Psoas muscle (tissue), 8 donors: Measurements from ENCODE around the gene FKBP1A. TPM values are rescaled to one million over a fixed set of nuclear protein-coding genes. Genes with fewer than 3 reads are reported as not detected.
A peak's percentile ranks its signal among the peaks of the same experiment; 100 is the strongest.

ENCODE experiments used
- ATAC-seq, 4 donors: fragments of 200-7000 bp; cut with Tn5 transposase; one replicate each; pipeline ENCODE4 v1.9.1; 2020; ENCODE audit warnings: moderate library complexity in 3 of 4, mild to moderate bottlenecking in 2 of 4
- DNase-seq, 2 donors: peaks; one replicate each; pipeline ENCODE4 v3.0.0-alpha.2; 2020
- H3K27ac ChIP-seq: fragments of 200-600 bp; one replicate; pipeline ENCODE4 v1.8.0; 2022
- H3K27me3 ChIP-seq, 3 donors: fragments of 200-600 bp in 1 of 3; one replicate each; pipeline versions ENCODE4 v1.6.1 to v1.8.0; 2013 to 2022; ENCODE audit warnings: low read length in 2 of 3, mild to moderate bottlenecking in 2 of 3, moderate library complexity in 1 of 3; ENCODE audit not compliant: insufficient read depth in 3 of 3
- H3K36me3 ChIP-seq, 2 donors: fragments of 200-600 bp in 1 of 2; one replicate each; pipeline versions ENCODE4 v1.6.1 to v1.8.0; 2013 to 2022; ENCODE audit warnings: low read depth in 1 of 2, mild to moderate bottlenecking in 1 of 2, moderate library complexity in 1 of 2; ENCODE audit not compliant: insufficient read depth in 1 of 2
- H3K4me1 ChIP-seq: fragments of 200-600 bp; one replicate; pipeline ENCODE4 v1.8.0; 2022
- H3K4me3 ChIP-seq: fragments of 200-600 bp; one replicate; pipeline ENCODE4 v1.8.0; 2022; ENCODE audit warnings: mild to moderate bottlenecking
- H3K9me3 ChIP-seq: fragments of 200-600 bp; one replicate; pipeline ENCODE4 v1.8.0; 2022
- WGBS, 3 donors: extraction: QIAGEN DNeasy Blood & Tissue Kit; methylation state at CpG; one replicate each; pipeline versions ENCODE4 v1.1.6 to v1.1.7; 2013; 5-methylcytosine and 5-hydroxymethylcytosine counted together
- intact Hi-C, 2 donors: fragments of 100-400 bp; cut with DNase I; formaldehyde crosslinking; loops; one replicate each; pipeline versions ENCODE4 v1.11.0 to v1.14.2; 2022
- polyA plus RNA-seq, 3 donors: library from polyadenylated mRNA; stranded (reverse); fragments of 200-250 nt; gene quantifications; one replicate each; pipeline ENCODE4 v1.2.3, GENCODE V29; 2013
- total RNA-seq, 4 donors: library from RNA; stranded (reverse); fragmentation: NEBNext Ultra II Directional in 2 of 4; extraction: Animal tissue kit (Norgen Biotek cat#: 25700) in 2 of 4; gene quantifications; one replicate each; pipeline versions ENCODE4 v1.2.1 to v1.2.4, GENCODE V29; 2021 to 2023
- TF ChIP-seq, protein P1 (sequence below): fragments of 200-600 bp; IDR thresholded peaks from one replicate; pipeline ENCODE4 v1.8.0; 2022; ENCODE audit warnings: antibody characterized with exemption
- donor health status: healthy with polysubstance abuse.
- donor health status: DM: no; HTN: no; CAD: no; lungs with moderate emphysema.
- donor health status: Bipolar disorder and iron deficiency.
- donor health status: healthy.
- donor health status: DM: yes; HTN: yes; CAD: no.
- donor health status: DM: no; HTN: no; CAD: no.
- donor health status: DM: no; HTN: no; CAD: no.
- donor health status: DM: yes; HTN: yes; CAD: no.

FKBP1A gene
- total and polyA plus RNA-seq, 7 donors: 78.4 to 503 (median 116) TPM

DNA sequence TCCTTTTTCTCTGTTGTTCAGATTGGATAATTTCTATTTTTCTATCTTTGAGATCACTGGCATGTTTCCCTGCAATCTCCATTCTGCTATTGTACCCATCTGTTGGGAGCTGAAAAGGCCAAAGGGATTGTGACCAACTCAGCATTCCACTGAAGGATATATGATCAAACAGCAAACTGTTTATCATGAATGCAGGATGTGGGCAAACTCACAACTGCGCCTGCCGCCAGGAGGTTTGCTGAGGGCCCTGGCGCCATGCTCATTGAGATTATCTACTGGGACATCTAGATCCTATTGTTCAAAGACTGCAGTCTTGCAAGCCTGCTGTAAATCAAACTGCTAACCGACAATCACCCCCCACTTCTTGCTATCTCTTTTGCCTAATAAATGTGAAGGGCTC lies 3.8 kb upstream of the FKBP1A start:
- intact Hi-C loops: loop anchor here in 1 of 2 donors (5.0 kb wide), 1 partner anchor 41 kb away; no protein-coding TSS in a partner anchor

DNA sequence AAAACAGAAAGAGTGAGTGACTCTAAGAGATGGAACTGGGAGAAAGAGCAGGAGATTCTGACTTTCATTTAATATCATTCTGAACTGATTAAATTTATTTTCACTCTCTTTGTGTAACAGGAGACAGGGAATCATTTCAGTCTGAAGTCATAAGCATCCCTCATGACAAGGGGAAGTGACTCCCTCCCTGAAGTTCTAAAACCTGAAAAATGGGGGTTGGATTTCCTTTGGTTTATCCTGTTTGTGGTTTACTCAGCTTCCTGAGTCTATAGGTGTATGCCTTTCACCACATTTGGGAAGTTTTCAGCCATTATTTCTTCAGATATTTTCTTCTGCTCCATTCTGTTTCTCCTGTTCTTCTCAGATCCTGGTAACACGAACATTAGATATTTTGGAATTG lies 3.4 kb upstream of the FKBP1A start:
- Histone ChIP-seq H3K36me3 (no peaks in the 10 kb centered on the region), H3K4me3 (no peak overlapping the region), H3K27me3 (peaks cover 0 to 24% (median 2%) of the 10 kb centered on the region in 3 donors), H3K27ac (no peak overlapping the region), H3K4me1 (peaks cover 35% of the 10 kb centered on the region), H3K9me3 (no peaks in the 10 kb centered on the region)
- intact Hi-C loops: loop anchor here in 1 of 2 donors (5.0 kb wide), 1 partner anchor 41 kb away; no protein-coding TSS in a partner anchor
- ATAC-seq (no peak), DNase-seq (no peak)
- TF ChIP-seq, protein P1, sequence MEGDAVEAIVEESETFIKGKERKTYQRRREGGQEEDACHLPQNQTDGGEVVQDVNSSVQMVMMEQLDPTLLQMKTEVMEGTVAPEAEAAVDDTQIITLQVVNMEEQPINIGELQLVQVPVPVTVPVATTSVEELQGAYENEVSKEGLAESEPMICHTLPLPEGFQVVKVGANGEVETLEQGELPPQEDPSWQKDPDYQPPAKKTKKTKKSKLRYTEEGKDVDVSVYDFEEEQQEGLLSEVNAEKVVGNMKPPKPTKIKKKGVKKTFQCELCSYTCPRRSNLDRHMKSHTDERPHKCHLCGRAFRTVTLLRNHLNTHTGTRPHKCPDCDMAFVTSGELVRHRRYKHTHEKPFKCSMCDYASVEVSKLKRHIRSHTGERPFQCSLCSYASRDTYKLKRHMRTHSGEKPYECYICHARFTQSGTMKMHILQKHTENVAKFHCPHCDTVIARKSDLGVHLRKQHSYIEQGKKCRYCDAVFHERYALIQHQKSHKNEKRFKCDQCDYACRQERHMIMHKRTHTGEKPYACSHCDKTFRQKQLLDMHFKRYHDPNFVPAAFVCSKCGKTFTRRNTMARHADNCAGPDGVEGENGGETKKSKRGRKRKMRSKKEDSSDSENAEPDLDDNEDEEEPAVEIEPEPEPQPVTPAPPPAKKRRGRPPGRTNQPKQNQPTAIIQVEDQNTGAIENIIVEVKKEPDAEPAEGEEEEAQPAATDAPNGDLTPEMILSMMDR: no peak
- 54 to 55% (median 55%) methylated on average over 1 of the region's 1 CpG for WGBS, 3 donors

More for the DNA sequence above, 3.8 kb upstream of the FKBP1A start:
- peaks cover 0 to 24% (median 2%) of the 10 kb centered on the region in 3 donors for H3K27me3 ChIP-seq
- no peaks in the 10 kb centered on the region for H3K36me3 ChIP-seq
- WGBS, 3 donors: 74 to 87% (median 77%) methylated on average over 4 of the region's 4 CpGs
- DNase-seq (no peak), ATAC-seq (no peak)
- TF ChIP-seq, protein P1: no peak
- no peak overlapping the region for H3K27ac ChIP-seq
- H3K4me3 ChIP-seq: no peak overlapping the region
- no peaks in the 10 kb centered on the region for H3K9me3 ChIP-seq
- peaks cover 30% of the 10 kb centered on the region for H3K4me1 ChIP-seq

DNA sequence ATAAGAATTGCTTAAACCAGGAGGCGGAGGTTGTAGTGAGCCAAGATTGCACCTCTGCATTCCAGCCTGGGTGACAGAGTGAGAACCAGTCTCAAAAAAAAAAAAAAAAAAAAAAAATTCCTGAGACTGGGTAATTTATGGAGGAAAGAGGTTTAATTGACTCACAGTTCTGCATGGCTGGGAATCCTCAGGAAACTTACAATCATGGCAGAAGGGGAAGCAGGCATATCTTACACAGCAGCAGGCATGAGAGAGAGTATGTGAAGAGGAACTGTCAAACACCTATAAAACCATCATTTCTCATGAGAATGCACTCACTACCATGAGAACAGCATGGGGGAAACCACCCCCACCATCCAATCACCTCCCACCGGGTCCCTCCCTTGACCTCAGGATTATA lies 1.8 kb upstream of the FKBP1A start:
- no peak for ATAC-seq
- WGBS, 3 donors: 59 to 70% (median 68%) methylated on average over 2 of the region's 2 CpGs
- H3K9me3 ChIP-seq: no peaks in the 10 kb centered on the region
- peaks cover 0 to 7% of the 10 kb centered on the region in 2 donors for H3K36me3 ChIP-seq
- no peak overlapping the region for H3K4me3 ChIP-seq
- H3K27ac ChIP-seq: no peak overlapping the region
- TF ChIP-seq, protein P1: no peak
- intact Hi-C loops: loop anchor here (5.0 kb wide), 5 partner anchors 43 to 277 kb away; partner anchors contain the start of genes NSFL1C (in 1 of the 2), PSMF1 (in 1 of the 2) and SDCBP2 (in 1 of the 2)
- H3K4me1 ChIP-seq: peaks cover 40% of the 10 kb centered on the region
- DNase-seq: no peak
- H3K27me3 ChIP-seq: peaks cover 0 to 24% (median 2%) of the 10 kb centered on the region in 3 donors

DNA sequence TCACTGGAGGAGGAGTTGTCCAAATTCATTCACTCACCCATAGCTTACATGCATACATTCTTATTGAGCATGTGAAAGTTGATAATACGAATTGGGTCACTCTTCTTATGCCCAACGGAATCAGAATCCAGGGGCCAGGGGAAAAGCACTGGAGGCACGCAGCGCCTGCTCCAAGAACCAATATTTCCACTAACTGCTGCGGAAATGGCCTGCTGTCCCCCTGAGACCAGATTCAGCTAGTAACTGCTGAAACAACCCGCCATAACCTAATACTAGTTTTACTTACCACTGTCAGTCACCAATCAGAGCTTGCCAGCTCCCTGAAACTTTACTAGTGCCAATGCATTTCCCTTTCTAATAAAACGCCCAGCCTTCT lies 641 bp upstream of the FKBP1A start:
- TF ChIP-seq, protein P1: no peak
- no peak for ATAC-seq
- H3K27ac ChIP-seq: peak overlapping the region; percentile 83
- peaks cover 49% of the 10 kb centered on the region for H3K4me1 ChIP-seq
- DNase-seq: no peak
- intact Hi-C loops: loop anchor here (1.0 to 5.0 kb wide), 5 partner anchors 66 to 276 kb away; partner anchors contain the start of genes NSFL1C (in 1 of the 2), PSMF1 (in 1 of the 2) and SDCBP2 (in 1 of the 2)
- 47 to 72% (median 54%) methylated on average over 7 of the region's 7 CpGs for WGBS, 3 donors
- H3K4me3 ChIP-seq: peak overlapping the region; percentile 88
- H3K36me3 ChIP-seq: peaks cover 0 to 9% of the 10 kb centered on the region in 2 donors
- H3K27me3 ChIP-seq: peaks cover 0 to 20% (median 2%) of the 10 kb centered on the region in 3 donors
- H3K9me3 ChIP-seq: no peaks in the 10 kb centered on the region

DNA sequence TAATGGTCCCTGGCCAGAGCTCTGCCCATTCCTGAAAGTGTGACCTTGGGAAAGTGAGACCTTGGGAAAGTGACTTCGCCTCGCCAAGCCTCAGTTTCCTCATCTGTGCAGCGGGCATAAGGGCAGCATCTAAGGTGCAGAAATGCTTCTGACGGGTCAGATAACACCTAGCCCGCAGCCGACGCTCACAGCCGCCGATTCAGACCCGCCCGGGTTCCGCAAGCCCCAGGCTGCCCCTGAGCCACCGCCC lies 486 bp downstream of the FKBP1A start:
- Histone ChIP-seq H3K36me3 (peaks cover 0 to 9% of the 10 kb centered on the region in 2 donors), H3K4me3 (peak overlapping the region; percentile 88), H3K9me3 (no peaks in the 10 kb centered on the region), H3K27me3 (peaks cover 0 to 9% (median 2%) of the 10 kb centered on the region in 3 donors), H3K4me1 (peaks cover 58% of the 10 kb centered on the region), H3K27ac (peak overlapping the region; percentile 83)
- intact Hi-C loops: loop anchor here (5.0 kb wide), 4 partner anchors 65 to 275 kb away; partner anchors contain the start of genes NSFL1C (in 1 of the 2), PSMF1 (in 1 of the 2) and SDCBP2 (in 1 of the 2)
- no peak for DNase-seq
- 0 to 2% (median 2%) methylated on average over 13 of the region's 13 CpGs for WGBS, 3 donors
- ATAC-seq: no peak
- TF ChIP-seq, protein P1: no peak
